ENCODE results near the gene MYH6. TPM values are rescaled to one million over a fixed set of nuclear protein-coding genes. Genes with fewer than 3 reads are reported as not detected.

The MYH6 gene
- total RNA-seq, 4 donors from 2014 or later, result 0.07 TPM; not detected in 3

DNA sequence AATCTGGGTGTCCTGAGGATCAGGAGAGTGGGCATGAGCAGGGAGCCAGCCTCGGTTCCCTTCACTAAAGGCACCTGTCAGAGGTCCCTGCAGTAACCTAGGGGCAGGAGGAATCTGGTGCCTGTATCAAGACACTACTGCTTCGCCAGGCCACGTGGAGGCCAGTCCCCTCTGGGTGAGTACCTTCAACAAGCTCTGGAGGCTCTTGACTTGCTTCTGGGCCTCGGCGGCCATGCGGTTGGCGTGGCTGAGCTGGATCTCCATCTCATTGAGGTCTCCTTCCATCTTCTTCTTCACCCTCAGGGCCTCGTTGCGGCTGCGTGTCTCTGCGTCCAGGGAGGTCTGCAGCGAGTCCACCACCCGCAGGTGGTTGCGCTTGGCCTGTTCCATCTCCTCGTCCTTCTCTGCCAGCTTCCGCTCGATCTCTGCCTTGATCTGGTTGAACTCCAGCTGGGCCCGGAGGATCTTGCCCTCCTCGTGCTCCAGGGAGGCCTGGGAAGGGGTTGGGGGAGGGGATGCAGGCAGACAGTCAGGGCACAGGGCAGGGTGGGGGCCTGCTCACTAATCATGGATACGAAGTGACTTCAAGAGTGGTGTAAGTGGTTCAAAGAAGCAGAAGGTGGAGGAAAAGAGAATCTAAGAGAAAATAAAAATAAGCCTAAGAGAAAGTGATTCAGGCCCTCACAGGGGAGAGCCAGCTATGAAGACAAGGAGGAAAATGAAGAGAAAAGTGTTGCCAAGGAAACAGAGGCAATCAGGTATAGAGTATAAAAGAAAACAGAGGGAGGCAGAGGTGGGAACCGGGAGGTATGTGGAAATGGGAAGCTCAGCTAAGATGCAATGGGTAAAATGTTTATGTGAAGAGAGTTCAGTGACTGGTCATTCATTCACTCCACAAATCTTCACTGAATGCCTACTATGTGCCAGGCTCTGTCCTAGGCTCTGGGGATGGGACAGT lies 8.0 kb upstream of the MYH6 start:
- Histone ChIP-seq H3K36me3 (no peaks in the 10 kb centered on the region), H3K27ac (no peak overlapping the region), H3K9me3 (no peaks in the 10 kb centered on the region), H3K4me3 (no peak overlapping the region), H3K27me3 (no peaks in the 10 kb centered on the region), H3K4me1 (no peaks in the 10 kb centered on the region)
- intact Hi-C loops (cut with DNase I; ENCODE audit: low total_unique reads), result no loop called here
- TF ChIP-seq, protein P1, sequence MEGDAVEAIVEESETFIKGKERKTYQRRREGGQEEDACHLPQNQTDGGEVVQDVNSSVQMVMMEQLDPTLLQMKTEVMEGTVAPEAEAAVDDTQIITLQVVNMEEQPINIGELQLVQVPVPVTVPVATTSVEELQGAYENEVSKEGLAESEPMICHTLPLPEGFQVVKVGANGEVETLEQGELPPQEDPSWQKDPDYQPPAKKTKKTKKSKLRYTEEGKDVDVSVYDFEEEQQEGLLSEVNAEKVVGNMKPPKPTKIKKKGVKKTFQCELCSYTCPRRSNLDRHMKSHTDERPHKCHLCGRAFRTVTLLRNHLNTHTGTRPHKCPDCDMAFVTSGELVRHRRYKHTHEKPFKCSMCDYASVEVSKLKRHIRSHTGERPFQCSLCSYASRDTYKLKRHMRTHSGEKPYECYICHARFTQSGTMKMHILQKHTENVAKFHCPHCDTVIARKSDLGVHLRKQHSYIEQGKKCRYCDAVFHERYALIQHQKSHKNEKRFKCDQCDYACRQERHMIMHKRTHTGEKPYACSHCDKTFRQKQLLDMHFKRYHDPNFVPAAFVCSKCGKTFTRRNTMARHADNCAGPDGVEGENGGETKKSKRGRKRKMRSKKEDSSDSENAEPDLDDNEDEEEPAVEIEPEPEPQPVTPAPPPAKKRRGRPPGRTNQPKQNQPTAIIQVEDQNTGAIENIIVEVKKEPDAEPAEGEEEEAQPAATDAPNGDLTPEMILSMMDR (IDR thresholded peaks at IDR 0.05), result no peak
- no peak for TF ChIP-seq POLR2A (IDR thresholded peaks at IDR 0.05)
- DNase-seq, result no peak

DNA sequence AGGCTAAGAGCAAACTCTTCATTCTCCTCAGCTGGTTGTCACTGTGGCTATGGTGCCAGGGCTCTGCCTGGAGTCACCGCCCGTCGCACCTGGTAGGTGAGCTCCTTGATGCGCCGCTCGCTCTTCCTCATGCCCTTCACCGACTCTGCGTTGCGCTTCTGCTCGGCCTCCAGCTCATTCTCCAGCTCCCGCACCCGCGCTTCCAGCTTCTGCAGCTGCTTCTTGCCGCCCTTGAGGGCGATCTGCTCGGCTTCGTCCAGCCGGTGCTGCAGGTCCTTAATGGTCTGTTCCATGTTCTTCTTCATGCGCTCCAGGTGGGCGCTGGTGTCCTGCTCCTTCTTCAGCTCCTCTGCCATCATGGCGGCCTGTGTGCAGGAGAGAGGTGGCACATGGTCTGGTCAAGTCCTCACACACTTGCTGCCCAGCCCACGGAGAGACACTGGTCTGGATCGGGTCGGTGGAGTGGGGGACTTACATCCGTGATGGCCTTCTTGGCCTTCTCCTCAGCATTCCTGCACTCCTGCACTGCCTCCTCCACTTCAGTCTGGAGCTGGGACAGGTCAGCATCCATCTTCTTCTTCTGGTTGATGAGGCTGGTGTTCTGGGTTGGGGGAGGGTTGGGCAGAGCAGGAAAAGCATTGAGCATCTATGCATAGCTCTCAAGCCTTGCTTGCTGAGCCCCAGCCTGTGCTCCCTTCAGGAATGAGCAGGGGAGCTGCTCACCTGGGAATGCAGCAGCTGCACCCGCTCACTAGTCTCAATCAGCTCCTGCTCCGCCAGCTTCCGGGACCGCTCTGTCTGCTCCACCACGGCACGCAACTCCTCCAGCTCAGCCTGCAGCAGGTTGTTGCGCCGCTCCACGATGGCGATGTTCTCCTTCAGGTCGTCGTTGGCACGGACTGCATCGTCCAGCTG lies 7.1 kb upstream of the MYH6 start:
- H3K27me3 ChIP-seq, result no peaks in the 10 kb centered on the region
- no peak overlapping the region for H3K4me3 ChIP-seq
- no peaks in the 10 kb centered on the region for H3K9me3 ChIP-seq
- no peaks in the 10 kb centered on the region for H3K36me3 ChIP-seq
- no peak for TF ChIP-seq POLR2A (IDR thresholded peaks at IDR 0.05)
- TF ChIP-seq, protein P1 (IDR thresholded peaks at IDR 0.05), result no peak
- DNase-seq, result no peak
- H3K27ac ChIP-seq, result no peak overlapping the region
- no peaks in the 10 kb centered on the region for H3K4me1 ChIP-seq
- intact Hi-C loops (cut with DNase I; ENCODE audit: low total_unique reads), result no loop called here

DNA sequence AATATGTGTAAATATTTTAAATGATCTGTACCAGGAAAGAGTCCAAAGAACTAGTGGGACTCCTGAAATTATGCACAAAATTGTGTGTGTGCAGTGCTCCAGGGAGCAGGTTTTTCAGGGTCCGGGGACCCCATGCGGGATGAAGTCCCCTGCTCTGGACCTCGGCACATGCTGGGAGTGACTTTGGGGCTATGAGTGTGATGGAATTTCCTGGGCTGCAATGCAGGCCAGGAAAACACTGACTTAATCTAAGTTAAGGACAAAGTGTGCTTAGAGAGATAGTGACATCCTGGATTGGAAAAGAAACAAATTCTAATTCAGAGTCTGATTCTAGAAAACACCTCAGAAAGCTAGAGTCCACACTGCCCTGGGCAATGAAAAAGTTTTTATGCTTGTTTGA lies 6.2 kb upstream of the MYH6 start:
- TF ChIP-seq, protein P1 (IDR thresholded peaks at IDR 0.05), result no peak
- TF ChIP-seq POLR2A (IDR thresholded peaks at IDR 0.05), result no peak
- no peaks in the 10 kb centered on the region for H3K36me3 ChIP-seq
- no peak overlapping the region for H3K4me3 ChIP-seq
- DNase-seq, result no peak
- no peaks in the 10 kb centered on the region for H3K9me3 ChIP-seq
- H3K4me1 ChIP-seq, result no peaks in the 10 kb centered on the region
- no peaks in the 10 kb centered on the region for H3K27me3 ChIP-seq
- no peak overlapping the region for H3K27ac ChIP-seq
- intact Hi-C loops (cut with DNase I; ENCODE audit: low total_unique reads), result no loop called here

DNA sequence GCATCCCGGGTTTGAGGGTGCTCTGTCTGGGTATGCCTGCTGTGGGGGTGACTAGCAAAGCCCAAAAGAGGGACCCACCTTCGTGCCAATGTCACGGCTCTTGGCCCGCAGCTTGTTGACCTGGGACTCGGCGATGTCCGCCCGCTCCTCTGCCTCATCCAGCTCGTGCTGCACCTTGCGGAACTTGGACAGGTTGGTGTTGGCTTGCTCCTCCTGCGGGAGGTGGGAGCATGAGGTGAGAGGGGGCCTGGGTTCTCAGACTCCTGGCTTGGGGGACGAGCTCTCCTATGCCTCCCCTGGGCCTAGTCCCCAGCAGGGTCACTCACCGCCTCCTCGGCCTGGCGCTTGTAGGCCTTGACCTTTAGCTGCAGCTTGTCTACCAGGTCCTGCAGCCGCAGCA lies 5.6 kb upstream of the MYH6 start:
- no peaks in the 10 kb centered on the region for H3K36me3 ChIP-seq

More for the DNA sequence above, 5.6 kb upstream of the MYH6 start:
- intact Hi-C loops (cut with DNase I; ENCODE audit: low total_unique reads), result no loop called here
- Histone ChIP-seq H3K9me3 (no peaks in the 10 kb centered on the region), H3K4me3 (no peak overlapping the region), H3K27ac (no peak overlapping the region), H3K27me3 (no peaks in the 10 kb centered on the region), H3K4me1 (no peaks in the 10 kb centered on the region)
- no peak for DNase-seq
- TF ChIP-seq POLR2A (IDR thresholded peaks at IDR 0.05), result no peak
- TF ChIP-seq, protein P1 (IDR thresholded peaks at IDR 0.05), result no peak
